K562 (cell line): ENCODE measurements around the gene LSM4. TPM values are rescaled to one million over a fixed set of nuclear protein-coding genes. Genes with fewer than 3 reads are reported as not detected.
A peak's percentile ranks its signal among the peaks of the same experiment; 100 is the strongest.

ENCODE experiments used
- GTF2E2 ChIP-seq: fragments of 200-800 bp; sonication (Bioruptor generic); IDR thresholded peaks from 2 replicates; pipeline ENCODE4 v1.6.1; 2016; ENCODE audit warnings: missing genetic modification characterization, missing compliant biosample characterization
- HNRNPK ChIP-seq: fragments of 200-400 bp; formaldehyde crosslinking; IDR thresholded peaks from one replicate; pipeline ENCODE4 v1.6.1; 2018; ENCODE audit warnings: mild to moderate bottlenecking, low read depth, low read length; ENCODE audit not compliant: poor library complexity, severe bottlenecking
- JUN ChIP-seq, 2 experiments: sonication (generic) in 1 of 2; formaldehyde crosslinking in 1 of 2; IDR thresholded peaks; 2 replicates each; pipeline versions ENCODE4 v1.6.1 to v1.8.0; 2012 to 2022; ENCODE audit warnings: borderline replicate concordance in 2 of 2, mild to moderate bottlenecking in 2 of 2, improper control_type of control experiment in 1 of 2, low read depth in 1 of 2, low read length in 1 of 2, missing genetic modification reagents in 1 of 2
- LEF1 ChIP-seq: fragments of 450-650 bp; IDR thresholded peaks from 2 replicates; pipeline ENCODE4 v1.6.1; 2016; ENCODE audit warnings: mild to moderate bottlenecking
- NFE2L1 ChIP-seq: fragments of 450-650 bp; IDR thresholded peaks from 2 replicates; pipeline ENCODE4 v1.6.1; 2016; ENCODE audit warnings: missing genetic modification characterization, low read depth, mild to moderate bottlenecking, missing compliant biosample characterization, moderate library complexity, borderline replicate concordance
- PKNOX1 ChIP-seq: fragments of 450-650 bp; IDR thresholded peaks from 2 replicates; pipeline ENCODE4 v1.6.1; 2016
- POLR2AphosphoS2 ChIP-seq: IDR thresholded peaks from 2 replicates; pipeline ENCODE4 v1.6.1; 2012; ENCODE audit warnings: low read length, improper control_type of control experiment
- POU5F1 ChIP-seq: fragments of 150-350 bp; IDR thresholded peaks from 2 replicates; pipeline ENCODE4 v1.6.1; 2014; ENCODE audit warnings: borderline replicate concordance, low read length, low read depth, mild to moderate bottlenecking; ENCODE audit not compliant: partially characterized antibody
- PRDM10 ChIP-seq: fragments of 450-650 bp; IDR thresholded peaks from 2 replicates; pipeline ENCODE4 v1.6.1; 2018; ENCODE audit not compliant: partially characterized antibody
- SMAD4 ChIP-seq: fragments of 250-450 bp; sonication (Bioruptor Pico); conservative IDR thresholded peaks from 2 replicates; pipeline ENCODE4 v1.8.0; 2021; ENCODE audit warnings: inconsistent platforms, mild to moderate bottlenecking, moderate library complexity
- SMARCA4 ChIP-seq: fragments of 450-650 bp; IDR thresholded peaks from 2 replicates; pipeline ENCODE4 v1.6.1; 2016
- SRF ChIP-seq, 2 experiments: fragments of 250-450, 450-650 bp in 1 of 2; sonication (Bioruptor Pico) in 1 of 2; sonication (generic) in 1 of 2; formaldehyde crosslinking; IDR thresholded peaks; 2 replicates each; pipeline versions ENCODE4 v1.5.0 to v1.5.1; 2020 to 2022; ENCODE audit warnings: mild to moderate bottlenecking in 1 of 2, missing genetic modification reagents in 1 of 2
- ZC3H8 ChIP-seq: fragments of 450-650 bp; IDR thresholded peaks from 2 replicates; pipeline ENCODE4 v1.6.1; 2017
- ZNF274 ChIP-seq: IDR thresholded peaks from 2 replicates; pipeline ENCODE4 v1.6.1; 2011; ENCODE audit warnings: low read depth, mild to moderate bottlenecking, low read length, moderate library complexity, borderline replicate concordance
- ZNF324 ChIP-seq: fragments of 250-450 bp; sonication (Bioruptor Pico); IDR thresholded peaks from 2 replicates; pipeline ENCODE4 v1.4.0; 2020; ENCODE audit warnings: mild to moderate bottlenecking
- ZNF780A ChIP-seq: fragments of 250-450 bp; sonication (Bioruptor Pico); IDR thresholded peaks from 2 replicates; pipeline ENCODE4 v1.5.0; 2021; ENCODE audit warnings: mild to moderate bottlenecking
- ZNF785 ChIP-seq: fragments of 250-450 bp; sonication (Bioruptor Pico); IDR thresholded peaks from 2 replicates; pipeline ENCODE4 v1.4.0; 2020; ENCODE audit warnings: mild to moderate bottlenecking
- polyA plus RNA-seq, 8 experiments: library from polyadenylated mRNA; depleted of rRNA in 4 of 8; stranded (reverse) in 5 of 8; unstranded in 3 of 8; fragments of >200 nt; fragmentation: Nextera tagmentation in 2 of 8; fragmentation: Illumina TruSeq in 1 of 8; extraction: Ambion mirVana in 2 of 8; extraction: Trizol in 1 of 8; gene quantifications; 2 replicates each; pipeline versions ENCODE4 v1.2.1 to v1.2.3, GENCODE V29; 2011 to 2014; ENCODE audit warnings: inconsistent platforms in 1 of 8, missing spikeins in 1 of 8
- total RNA-seq, 7 experiments: library from RNA; depleted of rRNA in 6 of 7; stranded (reverse); fragments of >200 nt in 6 of 7; fragmentation: Illumina TruSeq in 2 of 7; extraction: Trizol in 2 of 7; gene quantifications; 2 replicates each; pipeline versions ENCODE4 v1.2.1 to v1.2.3, GENCODE V29; 2011 to 2021; ENCODE audit warnings: low replicate concordance in 1 of 7
- TF ChIP-seq, protein P1 (sequence below): sonication (generic); formaldehyde crosslinking; IDR thresholded peaks from 2 replicates; pipeline ENCODE4 v1.8.0; 2023; ENCODE audit warnings: mild to moderate bottlenecking, missing genetic modification reagents
- TF ChIP-seq, protein P2 (sequence below): fragments of 200-800 bp; sonication (Bioruptor generic); IDR thresholded peaks from 2 replicates; pipeline ENCODE4 v1.6.1; 2017; ENCODE audit warnings: missing genetic modification characterization, missing compliant biosample characterization

LSM4 gene
- total and polyA plus RNA-seq, 9 of the 15 experiments (the other 6 are each of a cell fraction or from before 2014, with no cell fraction given) = 11.9 to 763 (median 202) TPM

- TF ChIP-seq PRDM10 (no peak), SMARCA4 (peak; percentile 41; the same call in 1 of the 2 replicates), SRF (CRISPR knock-in tag; IDR thresholded peaks at IDR 0.05) (no peak), POLR2AphosphoS2 (no peak), ZNF780A (CRISPR knock-in tag) (no peak), ZNF785 (no peak), HNRNPK (no peak), JUN (IDR thresholded peaks at IDR 0.05; ENCODE audit: borderline replicate concordance, low read depth, low read length) (peak; percentile 59; the same call in 1 of the 2 replicates), JUN (CRISPR knock-in tag; IDR thresholded peaks at IDR 0.05; ENCODE audit: borderline replicate concordance) (no peak; the same call in 1 of the 2 replicates), PKNOX1 (peak; percentile 45), POU5F1 (no peak), ZNF274 (no peak), LEF1 (peak; percentile 50; the same call in 1 of the 2 replicates), SMAD4 (CRISPR knock-in tag) (peak; percentile 83), ZNF324 (CRISPR knock-in tag) (no peak), NFE2L1 (tag) (no peak), GTF2E2 (tag) (no peak), ZC3H8 (no peak)
- TF ChIP-seq, protein P1, sequence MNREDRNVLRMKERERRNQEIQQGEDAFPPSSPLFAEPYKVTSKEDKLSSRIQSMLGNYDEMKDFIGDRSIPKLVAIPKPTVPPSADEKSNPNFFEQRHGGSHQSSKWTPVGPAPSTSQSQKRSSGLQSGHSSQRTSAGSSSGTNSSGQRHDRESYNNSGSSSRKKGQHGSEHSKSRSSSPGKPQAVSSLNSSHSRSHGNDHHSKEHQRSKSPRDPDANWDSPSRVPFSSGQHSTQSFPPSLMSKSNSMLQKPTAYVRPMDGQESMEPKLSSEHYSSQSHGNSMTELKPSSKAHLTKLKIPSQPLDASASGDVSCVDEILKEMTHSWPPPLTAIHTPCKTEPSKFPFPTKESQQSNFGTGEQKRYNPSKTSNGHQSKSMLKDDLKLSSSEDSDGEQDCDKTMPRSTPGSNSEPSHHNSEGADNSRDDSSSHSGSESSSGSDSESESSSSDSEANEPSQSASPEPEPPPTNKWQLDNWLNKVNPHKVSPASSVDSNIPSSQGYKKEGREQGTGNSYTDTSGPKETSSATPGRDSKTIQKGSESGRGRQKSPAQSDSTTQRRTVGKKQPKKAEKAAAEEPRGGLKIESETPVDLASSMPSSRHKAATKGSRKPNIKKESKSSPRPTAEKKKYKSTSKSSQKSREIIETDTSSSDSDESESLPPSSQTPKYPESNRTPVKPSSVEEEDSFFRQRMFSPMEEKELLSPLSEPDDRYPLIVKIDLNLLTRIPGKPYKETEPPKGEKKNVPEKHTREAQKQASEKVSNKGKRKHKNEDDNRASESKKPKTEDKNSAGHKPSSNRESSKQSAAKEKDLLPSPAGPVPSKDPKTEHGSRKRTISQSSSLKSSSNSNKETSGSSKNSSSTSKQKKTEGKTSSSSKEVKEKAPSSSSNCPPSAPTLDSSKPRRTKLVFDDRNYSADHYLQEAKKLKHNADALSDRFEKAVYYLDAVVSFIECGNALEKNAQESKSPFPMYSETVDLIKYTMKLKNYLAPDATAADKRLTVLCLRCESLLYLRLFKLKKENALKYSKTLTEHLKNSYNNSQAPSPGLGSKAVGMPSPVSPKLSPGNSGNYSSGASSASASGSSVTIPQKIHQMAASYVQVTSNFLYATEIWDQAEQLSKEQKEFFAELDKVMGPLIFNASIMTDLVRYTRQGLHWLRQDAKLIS (CRISPR knock-in tag) = no peak
- TF ChIP-seq, protein P2, sequence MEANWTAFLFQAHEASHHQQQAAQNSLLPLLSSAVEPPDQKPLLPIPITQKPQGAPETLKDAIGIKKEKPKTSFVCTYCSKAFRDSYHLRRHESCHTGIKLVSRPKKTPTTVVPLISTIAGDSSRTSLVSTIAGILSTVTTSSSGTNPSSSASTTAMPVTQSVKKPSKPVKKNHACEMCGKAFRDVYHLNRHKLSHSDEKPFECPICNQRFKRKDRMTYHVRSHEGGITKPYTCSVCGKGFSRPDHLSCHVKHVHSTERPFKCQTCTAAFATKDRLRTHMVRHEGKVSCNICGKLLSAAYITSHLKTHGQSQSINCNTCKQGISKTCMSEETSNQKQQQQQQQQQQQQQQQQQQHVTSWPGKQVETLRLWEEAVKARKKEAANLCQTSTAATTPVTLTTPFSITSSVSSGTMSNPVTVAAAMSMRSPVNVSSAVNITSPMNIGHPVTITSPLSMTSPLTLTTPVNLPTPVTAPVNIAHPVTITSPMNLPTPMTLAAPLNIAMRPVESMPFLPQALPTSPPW (CRISPR knock-in tag) = no peak; the same call in 1 of the 2 replicates
These were observed 60.0 kb downstream of the LSM4 start (continued) for GRCh38 chr19:18262917-18263316.
